Common myeloid progenitor, CD34-positive (primary cell): ENCODE data around the gene PSMF1.
"Not testable (repeated sequence)": the region's sequence is repeated elsewhere in the genome, so short reads cannot be mapped to it uniquely, and the experiment has no call there.

Experiments
- CTCF ChIA-PET: fragments of 350-600 bp; sonication (Branson Sonifier 250); formaldehyde crosslinking; loops from one replicate; lab custom pipeline; 2021; ENCODE audit warnings: antibody characterized with exemption; lab: Charles Lee
- POLR2A ChIA-PET: fragments of 350-600 bp; sonication (Branson Sonifier 250); formaldehyde crosslinking; loops from one replicate; lab custom pipeline; 2021; ENCODE audit warnings: antibody characterized with exemption; lab: Charles Lee
- DNase-seq, 3 donors: peaks; one replicate each; pipeline versions ENCODE4 v3.0.0 to v3.0.0-alpha.2; 2013
- H3K27ac ChIP-seq, 2 experiments: 1 replicate in 1 of 2; 2 replicates in 1 of 2; pipeline ENCODE4 v1.7.0; 2013; ENCODE audit warnings: inconsistent platforms in 2 of 2, low read length in 2 of 2, mild to moderate bottlenecking in 2 of 2, low read depth in 1 of 2, moderate library complexity in 1 of 2; ENCODE audit not compliant: severe bottlenecking in 2 of 2, insufficient read depth in 1 of 2, poor library complexity in 1 of 2
- H3K27me3 ChIP-seq, 5 experiments: replicated peaks in 2 of 5; 1 replicate in 3 of 5; 2 replicates in 2 of 5; pipeline versions ENCODE4 v1.6.1 to v1.7.0; 2013; ENCODE audit warnings: low read length in 4 of 5, mild to moderate bottlenecking in 2 of 5, moderate library complexity in 2 of 5, inconsistent platforms in 1 of 5; ENCODE audit not compliant: insufficient read depth in 5 of 5, control insufficient read depth in 4 of 5
- H3K36me3 ChIP-seq, 4 experiments: 1 replicate in 2 of 4; 2 replicates in 2 of 4; pipeline versions ENCODE4 v1.6.1 to v1.7.0; 2013; ENCODE audit warnings: low read length in 3 of 4, control low read depth in 1 of 4, mild to moderate bottlenecking in 1 of 4; ENCODE audit not compliant: control insufficient read depth in 4 of 4, insufficient read depth in 4 of 4
- H3K4me1 ChIP-seq, 4 experiments: 1 replicate in 3 of 4; 2 replicates in 1 of 4; pipeline versions ENCODE4 v1.6.1 to v1.7.1; 2013; ENCODE audit warnings: low read length in 3 of 4, mild to moderate bottlenecking in 3 of 4, control low read depth in 1 of 4, inconsistent platforms in 1 of 4, moderate library complexity in 1 of 4; ENCODE audit not compliant: control insufficient read depth in 4 of 4, insufficient read depth in 4 of 4; ENCODE audit errors: control extremely low read depth in 1 of 4
- H3K4me3 ChIP-seq, 7 experiments: 1 replicate in 4 of 7; 2 replicates in 3 of 7; pipeline versions ENCODE4 v1.5.1 to v1.7.0; 2013; ENCODE audit warnings: mild to moderate bottlenecking in 7 of 7, low read length in 6 of 7, moderate library complexity in 6 of 7, inconsistent platforms in 2 of 7, low read depth in 2 of 7, control low read depth in 1 of 7; ENCODE audit not compliant: insufficient read depth in 4 of 7, control insufficient read depth in 1 of 7; ENCODE audit errors: extremely low read depth in 1 of 7
- H3K9me3 ChIP-seq, 5 experiments: 1 replicate in 4 of 5; 2 replicates in 1 of 5; pipeline versions ENCODE4 v1.6.1 to v1.7.1; 2013; ENCODE audit warnings: low read length in 4 of 5, mild to moderate bottlenecking in 2 of 5, inconsistent platforms in 1 of 5, low read depth in 1 of 5, moderate library complexity in 1 of 5; ENCODE audit not compliant: control insufficient read depth in 4 of 5, insufficient read depth in 2 of 5; ENCODE audit errors: control extremely low read depth in 1 of 5
- WGBS: methylation state at CpG from one replicate; pipeline ENCODE4 v1.1.5; 2013; ENCODE audit not compliant: insufficient coverage; 5-methylcytosine and 5-hydroxymethylcytosine counted together

Gene PSMF1

DNA sequence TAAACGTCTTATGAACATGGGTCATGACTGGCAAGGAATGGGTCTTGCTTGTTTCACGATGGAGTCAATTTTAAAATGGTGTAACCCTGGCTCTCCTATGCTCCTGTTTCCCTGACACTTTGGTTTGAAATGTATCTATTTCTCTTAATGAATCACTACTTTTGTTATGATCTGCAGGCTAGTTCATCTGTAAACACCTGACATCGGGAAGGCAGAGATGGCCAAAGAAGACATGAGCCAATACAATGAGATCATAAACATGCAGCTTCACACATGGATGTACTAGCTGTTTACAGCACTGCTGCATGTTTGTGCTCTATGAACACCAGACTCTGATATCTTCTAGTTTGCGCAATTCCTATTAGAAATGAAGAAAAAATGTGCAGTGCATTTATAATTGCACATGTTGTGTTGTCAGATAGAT lies 96.4 kb downstream of the PSMF1 start:
- H3K4me3 ChIP-seq, result no peak overlapping the region
- peaks cover 0 to 4% (median 0%) of the 10 kb centered on the region in 5 experiments for H3K27me3 ChIP-seq
- CTCF ChIA-PET, result interaction anchor here (1.1 kb wide), 1 partner anchor 9 kb away, joined by 3 read pairs; no protein-coding TSS in a partner anchor
- H3K4me1 ChIP-seq, result peaks cover 2 to 22% (median 12%) of the 10 kb centered on the region in 4 experiments
- WGBS, result 100% methylated on average over 4 of the region's 4 CpGs
- no peak overlapping the region for H3K27ac ChIP-seq
- H3K9me3 ChIP-seq, result no peaks in the 10 kb centered on the region
- H3K36me3 ChIP-seq, result no peaks in the 10 kb centered on the region
- POLR2A ChIA-PET, result no interaction called here
- DNase-seq, result no peak

GRCh38 chr20:1215386-1216170 lies 97.2 kb downstream of the PSMF1 start:
- Histone ChIP-seq H3K36me3 (no peaks in the 10 kb centered on the region), H3K27me3 (peaks cover 0 to 4% (median 0%) of the 10 kb centered on the region in 5 experiments), H3K9me3 (no peaks in the 10 kb centered on the region), H3K4me1 (peaks cover 2 to 22% (median 12%) of the 10 kb centered on the region in 4 experiments), H3K27ac (no peak overlapping the region), H3K4me3 (peak overlapping the region in 1 of 7 experiments; percentile 1)
- WGBS, result 44% methylated on average over 5 of the region's 11 CpGs
- DNase-seq, result peak in 1 of 3 donors; percentile 33
- CTCF ChIA-PET, result interaction anchor here (1.1 kb wide), 1 partner anchor 10 kb away, joined by 3 read pairs; no protein-coding TSS in a partner anchor
- POLR2A ChIA-PET, result no interaction called here

DNA sequence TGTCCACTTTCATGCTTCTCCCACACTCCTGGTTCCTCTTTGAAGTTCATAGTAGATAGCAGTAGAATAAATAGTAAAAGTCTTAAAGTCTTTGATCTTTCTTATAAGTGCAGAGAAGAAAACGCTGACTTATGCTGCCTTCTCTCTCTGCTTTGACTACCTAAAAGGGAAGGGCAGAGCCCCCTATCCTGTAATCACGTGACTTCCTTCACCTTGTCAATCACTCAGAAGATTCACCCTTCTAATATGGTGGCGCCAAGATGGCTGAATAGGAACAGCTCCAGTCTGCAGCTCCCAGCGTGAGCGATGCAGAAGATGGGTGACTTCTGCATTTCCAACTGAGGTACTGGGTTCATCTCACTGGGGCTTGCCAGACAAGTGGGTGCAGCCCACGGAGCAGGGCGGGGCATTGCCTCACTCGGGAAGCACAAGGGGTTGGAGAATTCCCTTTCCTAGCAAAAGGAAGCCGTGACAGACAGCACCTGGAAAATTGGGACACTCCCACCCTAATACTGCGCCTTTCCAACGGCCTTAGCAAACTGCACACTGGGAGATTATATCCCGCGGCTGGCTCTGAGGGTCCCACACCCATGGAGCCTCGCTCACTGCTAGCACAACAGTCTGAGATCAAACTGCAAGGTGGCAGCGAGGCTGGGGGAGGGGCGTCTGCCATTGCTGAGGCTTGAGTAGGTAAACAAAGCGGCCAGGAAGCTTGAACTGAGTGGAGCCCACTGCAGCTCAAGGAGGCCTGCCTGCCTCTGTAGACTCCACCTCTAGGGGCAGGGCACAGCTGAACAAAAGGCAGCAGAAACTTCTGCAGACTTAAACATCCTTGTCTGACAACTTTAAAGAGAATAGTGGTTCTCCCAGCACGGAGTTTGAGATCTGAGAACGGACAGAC lies 98.4 kb downstream of the PSMF1 start:
- WGBS, result 89% methylated on average over 13 of the region's 19 CpGs
- DNase-seq, H3K27me3 ChIP-seq, H3K27ac ChIP-seq, CTCF ChIA-PET, H3K36me3 ChIP-seq, H3K4me3 ChIP-seq, H3K9me3 ChIP-seq: not testable (repeated sequence)
- H3K4me1 ChIP-seq, result peaks cover 2 to 22% (median 12%) of the 10 kb centered on the region in 4 experiments
- POLR2A ChIA-PET, result interaction anchor here (0.6 kb wide), 1 partner anchor 208 kb away, joined by 3 read pairs; no protein-coding TSS in a partner anchor
